ENCODE measurements around the gene TNFSF11.

The TNFSF11 gene

GRCh38 chr13:42561752-42562467 is 12.0 kb upstream of the TNFSF11 start:
- DNase-seq (ENCODE audit: low read depth): no peak

- no peak for DNase-seq (ENCODE audit: low read depth)
Observed at GRCh38 chr13:42567906-42568305, 6.0 kb upstream of the TNFSF11 start.

GRCh38 chr13:42569576-42570344 is 4.2 kb upstream of the TNFSF11 start:
- DNase-seq (ENCODE audit: low read depth): no peak

- DNase-seq (ENCODE audit: low read depth): no peak
Observed at GRCh38 chr13:42571895-42572294, 2.1 kb upstream of the TNFSF11 start.

- DNase-seq (ENCODE audit: low read depth): no peak
Observed at GRCh38 chr13:42574435-42575311, 721 bp downstream of the TNFSF11 start.

- DNase-seq (ENCODE audit: low read depth): no peak
Observed at GRCh38 chr13:42575938-42576337, 2.0 kb downstream of the TNFSF11 start.

DNA sequence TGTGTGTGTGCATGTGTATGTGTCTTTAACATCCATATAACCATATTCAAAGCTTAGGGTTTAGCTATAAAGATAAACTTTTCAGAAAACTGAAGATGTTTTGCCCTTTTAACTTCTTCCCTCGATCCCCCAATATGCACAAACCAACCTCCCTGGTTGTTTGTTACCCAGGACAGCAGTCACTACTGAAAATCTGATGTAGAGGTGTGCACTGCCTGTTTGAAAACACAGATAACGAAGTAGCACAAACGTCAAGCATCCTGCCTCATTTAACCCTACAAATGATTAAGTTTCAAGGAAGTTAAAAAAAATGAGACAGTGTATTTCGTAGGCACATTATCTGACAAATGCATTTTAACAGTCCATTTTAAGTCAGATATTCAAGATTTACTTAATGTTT is 3.6 kb downstream of the TNFSF11 start:
- no peak for DNase-seq (ENCODE audit: low read depth)

DNA sequence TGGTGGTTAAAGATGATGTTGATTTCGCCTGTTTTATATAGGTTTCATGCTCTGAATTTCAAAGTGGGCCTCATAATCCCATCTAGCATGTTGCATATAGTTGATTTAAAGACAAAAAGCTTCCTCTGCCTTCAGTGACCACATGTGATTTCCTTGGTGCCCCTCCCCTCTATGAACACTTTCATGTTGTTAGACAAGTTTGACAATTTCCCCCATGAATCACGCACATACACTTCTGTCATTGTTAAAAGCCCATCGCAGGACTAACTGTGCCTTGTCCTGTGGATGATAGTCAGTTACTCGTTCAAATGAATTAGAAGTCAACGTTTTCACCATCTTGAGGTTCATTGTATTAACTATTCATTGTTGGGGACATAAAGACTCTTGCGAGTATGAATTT is 6.7 kb downstream of the TNFSF11 start:
- no peak for DNase-seq (ENCODE audit: low read depth)

DNA sequence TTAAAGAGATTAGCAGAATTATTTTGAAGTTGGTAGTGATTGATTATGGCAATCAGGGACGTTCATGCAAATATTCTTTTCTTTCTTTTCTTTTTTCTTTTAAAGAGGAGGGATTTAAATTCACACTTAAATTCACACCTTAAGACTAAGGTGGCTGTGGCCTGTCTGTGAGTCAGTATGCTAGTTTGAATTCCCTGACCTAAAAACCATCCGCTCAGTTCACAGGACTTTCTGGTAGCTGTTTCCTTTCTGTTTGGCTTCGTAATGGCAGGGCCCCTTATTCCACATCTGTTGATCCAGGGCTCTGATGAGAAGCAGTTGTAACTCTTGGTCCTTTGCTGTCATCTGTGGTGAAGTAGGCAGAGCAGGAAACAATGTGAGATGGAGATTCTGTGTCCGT is 7.5 kb downstream of the TNFSF11 start:
- no peak for DNase-seq (ENCODE audit: low read depth)

GRCh38 chr13:42591602-42592001 is 17.6 kb downstream of the TNFSF11 start:
- no peak for DNase-seq (ENCODE audit: low read depth)

GRCh38 chr13:42592915-42593900 is 19.3 kb downstream of the TNFSF11 start:
- no peak for DNase-seq (ENCODE audit: low read depth)

- DNase-seq (ENCODE audit: low read depth): peak; percentile 19
Observed at GRCh38 chr13:42594481-42595252, 20.7 kb downstream of the TNFSF11 start.

DNA sequence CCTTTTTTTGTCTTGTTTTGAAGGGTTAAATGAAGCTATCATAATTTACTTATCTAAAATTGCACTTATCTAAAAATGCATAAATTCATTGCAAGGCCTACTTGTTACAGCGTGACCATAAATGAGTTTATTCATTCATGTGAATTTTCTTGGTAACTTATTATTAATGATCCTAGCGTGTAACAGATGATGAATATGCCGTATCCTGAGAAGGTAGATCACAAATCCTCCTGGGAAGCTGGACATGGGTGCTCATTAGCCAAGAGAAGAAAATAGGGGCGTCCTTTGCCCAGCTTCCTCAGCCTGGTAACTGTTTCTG is 21.3 kb downstream of the TNFSF11 start:
- DNase-seq (ENCODE audit: low read depth): no peak

DNA sequence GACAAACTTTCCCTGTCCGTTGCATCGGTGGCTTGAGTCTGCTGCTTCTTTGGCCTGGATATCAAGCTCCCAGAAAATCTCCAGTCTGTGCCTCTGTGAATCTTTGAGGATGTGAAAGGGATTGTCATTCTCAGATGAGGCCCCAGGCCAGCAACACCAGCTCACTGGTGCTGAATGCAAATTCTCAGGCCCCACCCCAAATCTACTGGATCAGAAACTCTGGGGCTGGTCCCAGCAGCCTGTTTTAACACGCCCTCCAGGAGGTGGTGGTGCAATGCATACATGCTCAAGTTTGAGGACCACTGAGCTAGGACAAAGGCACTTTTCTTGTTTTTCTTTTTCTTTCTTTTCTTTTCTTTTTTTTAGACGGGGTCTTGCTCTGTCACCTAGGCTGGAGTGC is 23.6 kb downstream of the TNFSF11 start:
- no peak for DNase-seq (ENCODE audit: low read depth)

DNA sequence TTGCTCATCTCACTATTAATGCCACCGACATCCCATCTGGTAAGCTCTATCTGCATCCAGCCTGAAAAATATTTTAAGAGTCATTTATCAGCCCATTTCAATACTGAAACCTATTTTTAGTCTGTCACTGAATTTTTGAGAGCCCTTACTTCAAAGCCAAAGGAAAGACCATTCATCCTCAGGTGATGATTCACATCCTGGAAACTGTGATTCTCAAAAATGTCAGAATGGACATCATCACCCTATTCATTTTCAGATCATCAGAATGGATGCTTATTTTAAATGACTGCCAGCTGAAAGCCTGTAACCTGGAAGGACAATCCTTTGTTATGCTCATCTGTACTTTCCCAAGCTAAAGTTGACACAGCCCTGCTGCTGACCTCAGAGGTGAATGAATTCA is 27.0 kb downstream of the TNFSF11 start:
- DNase-seq (ENCODE audit: low read depth): no peak

GRCh38 chr13:42602906-42603305 is 29.0 kb downstream of the TNFSF11 start:
- DNase-seq (ENCODE audit: low read depth): no peak

DNA sequence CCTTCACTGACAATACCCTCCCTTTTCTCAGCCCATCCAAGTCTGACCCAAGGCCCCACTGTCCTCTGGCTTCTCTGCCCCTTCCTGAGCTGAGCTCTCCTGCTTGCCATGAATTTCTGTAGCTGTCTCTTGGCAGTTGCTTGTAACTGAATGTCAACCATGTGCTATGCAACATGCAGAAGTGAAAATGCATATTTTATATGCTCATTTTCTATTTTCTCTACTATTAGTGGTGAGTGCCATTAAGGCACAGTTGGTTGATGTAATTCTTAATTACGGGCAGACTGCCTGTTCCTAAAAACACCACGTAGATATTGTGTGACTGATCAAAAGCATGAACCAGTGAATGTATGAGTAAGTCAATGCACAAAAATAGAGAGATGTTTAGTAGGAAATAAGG is 29.6 kb downstream of the TNFSF11 start:
- no peak for DNase-seq (ENCODE audit: low read depth)

DNA sequence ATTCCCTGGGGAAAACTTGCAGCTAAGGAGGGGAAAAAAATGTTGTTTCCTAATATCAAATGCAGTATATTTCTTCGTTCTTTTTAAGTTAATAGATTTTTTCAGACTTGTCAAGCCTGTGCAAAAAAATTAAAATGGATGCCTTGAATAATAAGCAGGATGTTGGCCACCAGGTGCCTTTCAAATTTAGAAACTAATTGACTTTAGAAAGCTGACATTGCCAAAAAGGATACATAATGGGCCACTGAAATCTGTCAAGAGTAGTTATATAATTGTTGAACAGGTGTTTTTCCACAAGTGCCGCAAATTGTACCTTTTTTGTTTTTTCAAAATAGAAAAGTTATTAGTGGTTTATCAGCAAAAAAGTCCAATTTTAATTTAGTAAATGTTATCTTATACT is 33.6 kb downstream of the TNFSF11 start:
- no peak for DNase-seq (ENCODE audit: low read depth)

- DNase-seq (ENCODE audit: low read depth): no peak
Observed at GRCh38 chr13:42610649-42611048, 36.7 kb downstream of the TNFSF11 start.

DNA sequence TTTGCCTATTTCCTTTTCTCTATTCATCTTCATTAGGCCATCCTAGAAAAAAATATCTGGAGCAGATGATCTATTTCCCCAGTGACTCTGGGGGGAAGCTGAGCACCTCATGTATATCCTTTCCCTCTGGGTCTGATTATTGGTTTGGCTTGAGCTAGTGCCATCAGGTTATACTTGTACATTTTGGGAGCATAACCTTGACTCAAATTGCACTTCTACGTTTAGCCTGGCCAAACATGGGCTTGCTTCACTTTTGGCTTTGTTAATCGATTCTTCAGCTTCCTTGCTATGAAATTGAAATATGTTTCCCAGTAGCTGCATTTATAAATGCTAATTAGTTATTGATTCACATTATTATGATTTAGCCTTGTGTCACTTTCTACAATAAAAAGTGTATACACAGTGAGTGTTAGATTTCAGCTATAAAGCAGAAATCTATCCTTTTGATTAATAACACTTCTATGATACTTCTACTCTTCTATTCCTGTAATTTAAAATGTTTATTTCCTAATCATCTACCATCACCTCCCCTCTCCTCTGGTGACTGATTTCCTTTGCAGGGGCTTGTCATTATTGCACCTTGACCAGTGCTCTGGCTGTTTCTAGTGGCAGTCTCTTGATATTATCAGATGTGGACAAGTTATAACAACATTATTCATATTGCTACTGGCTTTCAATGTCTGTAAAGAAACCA is 37.3 kb downstream of the TNFSF11 start:
- no peak for DNase-seq (ENCODE audit: low read depth)
